ENCODE results near the gene ZNF490.
A peak's percentile ranks its signal among the peaks of the same experiment; 100 is the strongest.
"Not testable (repeated sequence)": the region's sequence is repeated elsewhere in the genome, so short reads cannot be mapped to it uniquely, and the experiment has no call there.

Gene ZNF490

DNA sequence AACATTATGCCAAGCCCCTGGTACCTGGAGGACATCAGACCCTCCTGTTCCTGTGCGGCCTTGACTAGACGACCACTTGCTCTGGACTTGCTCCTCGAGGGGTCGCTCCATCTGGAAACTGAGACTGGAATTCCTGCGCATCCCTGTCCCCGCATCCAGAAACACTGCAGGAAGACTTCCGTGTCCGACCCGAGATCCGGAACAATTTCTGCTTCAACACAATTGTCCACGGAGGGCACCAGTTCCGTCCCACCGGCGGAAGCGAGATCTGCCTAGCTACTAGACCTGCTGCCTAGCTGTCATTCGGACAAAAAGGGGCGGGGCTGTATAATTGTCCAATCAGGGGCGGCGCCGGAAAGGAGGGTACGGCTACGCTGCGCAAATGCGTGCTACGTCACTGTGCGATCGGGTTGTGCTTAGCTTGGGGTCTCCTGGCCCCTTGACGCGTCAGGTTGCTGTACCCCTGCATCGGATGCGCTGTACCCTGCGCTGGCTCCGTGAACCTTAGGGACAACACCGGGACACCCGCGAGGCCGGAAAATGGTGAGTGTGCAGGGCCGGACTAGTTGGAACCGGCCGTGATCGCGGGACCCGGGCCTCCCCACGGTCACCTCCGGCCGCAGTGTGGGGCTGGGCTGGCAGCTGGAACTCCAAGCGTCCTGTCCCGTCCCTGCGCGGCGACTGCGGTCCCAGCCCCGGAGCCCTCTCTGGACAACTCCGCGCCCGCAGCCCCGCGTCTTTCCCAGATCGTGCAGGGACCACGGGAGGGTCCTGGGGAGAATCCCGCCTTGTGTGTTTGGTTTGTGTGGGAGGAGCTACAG lies at the start of gene ZNF490, which contains the start of gene ZNF791:
ZNF490 (minus strand) TSS at position 274 of the 821 bp plus-strand sequence; CDS start at position 141, 133 bp downstream.
ZNF791 (plus strand) TSS at position 381 of the 821 bp plus-strand sequence; CDS start at position 541, 160 bp downstream.
- Mint-ChIP-seq H3K27ac (peak within 1 kb of the TSS; percentile 97), H3K27me3 (no peaks in the 10 kb centered on the region), H3K9me3 (no peaks in the 10 kb centered on the region), H3K36me3 (ENCODE audit: low read depth) (peaks cover 57% of the 10 kb centered on the region), H3K4me3 (peak within 1 kb of the TSS; percentile 98), H3K4me1 (ENCODE audit: low read depth) (peaks cover 39% of the 10 kb centered on the region)
- intact Hi-C loops (cut with micrococcal nuclease), result loop anchor here (5.0 kb wide), 2 partner anchors 48 to 57 kb away; partner anchors contain the start of genes MAN2B1 and WDR83

DNA sequence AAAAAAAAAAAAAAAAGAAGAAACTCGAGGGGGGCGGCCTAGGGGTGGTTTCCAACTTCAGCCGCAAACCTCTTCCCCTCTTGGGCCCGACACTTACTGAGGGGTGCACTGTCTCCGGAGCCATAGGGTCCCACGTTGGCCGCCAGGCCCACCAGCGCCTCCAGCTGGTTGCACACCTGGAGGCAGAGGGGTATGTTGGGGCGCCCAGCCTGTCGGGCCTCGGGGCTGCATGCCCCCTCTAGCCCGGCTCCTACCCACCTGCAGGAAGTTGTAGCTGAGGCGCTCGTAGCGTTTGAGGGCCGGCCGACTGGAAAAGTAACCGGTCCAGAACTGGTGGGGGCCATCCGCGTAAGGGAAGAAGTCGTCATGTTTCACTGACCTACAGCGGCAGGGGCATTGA lies 47.4 kb upstream of the ZNF490 start:
- Mint-ChIP-seq H3K4me3 (no peak overlapping the region), H3K4me1 (ENCODE audit: low read depth) (peaks cover 21% of the 10 kb centered on the region), H3K9me3 (no peaks in the 10 kb centered on the region), H3K27me3 (no peaks in the 10 kb centered on the region), H3K36me3 (ENCODE audit: low read depth) (peaks cover 98% of the 10 kb centered on the region), H3K27ac (no peak overlapping the region)
- intact Hi-C loops (cut with micrococcal nuclease), result no loop called here

DNA sequence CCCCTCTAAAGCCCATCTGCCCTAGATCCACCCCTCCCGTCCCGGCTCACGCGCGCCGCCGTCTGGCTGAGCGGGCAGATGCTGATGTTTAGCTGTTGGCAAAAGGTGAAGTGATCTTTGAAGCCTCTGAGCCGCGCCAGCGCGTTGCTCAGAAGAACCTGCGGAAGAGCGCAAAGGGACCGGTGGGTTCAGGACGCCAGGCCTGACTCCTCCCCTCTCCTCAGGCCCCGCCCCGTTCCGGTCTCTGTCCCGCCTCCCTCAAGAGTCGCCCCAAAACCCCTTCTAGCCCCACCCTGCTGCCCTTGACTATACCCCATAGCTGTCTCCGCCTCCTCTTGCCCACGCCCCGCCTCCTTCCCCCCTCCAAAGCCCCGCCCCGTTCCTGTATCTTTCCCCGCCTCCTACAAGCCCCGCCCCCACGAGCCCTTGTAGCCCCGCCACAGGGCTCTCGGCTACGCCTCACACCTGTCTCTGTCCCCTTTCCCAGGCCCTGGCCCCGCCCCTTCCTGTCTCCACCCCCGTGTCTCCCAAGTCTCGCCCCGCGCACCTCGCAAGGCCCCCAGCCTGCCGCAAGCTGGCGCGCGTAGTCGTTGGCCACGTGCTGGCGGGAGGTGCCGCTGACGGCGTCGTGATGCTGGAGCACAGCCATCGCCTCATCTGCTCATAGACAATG lies 46.4 kb upstream of the ZNF490 start:
- Mint-ChIP-seq H3K27me3 (no peaks in the 10 kb centered on the region), H3K9me3 (no peaks in the 10 kb centered on the region), H3K4me1 (ENCODE audit: low read depth) (peaks cover 19% of the 10 kb centered on the region), H3K36me3 (ENCODE audit: low read depth) (peaks cover 98% of the 10 kb centered on the region), H3K27ac (no peak overlapping the region), H3K4me3 (no peak overlapping the region)
- intact Hi-C loops (cut with micrococcal nuclease), result no loop called here

DNA sequence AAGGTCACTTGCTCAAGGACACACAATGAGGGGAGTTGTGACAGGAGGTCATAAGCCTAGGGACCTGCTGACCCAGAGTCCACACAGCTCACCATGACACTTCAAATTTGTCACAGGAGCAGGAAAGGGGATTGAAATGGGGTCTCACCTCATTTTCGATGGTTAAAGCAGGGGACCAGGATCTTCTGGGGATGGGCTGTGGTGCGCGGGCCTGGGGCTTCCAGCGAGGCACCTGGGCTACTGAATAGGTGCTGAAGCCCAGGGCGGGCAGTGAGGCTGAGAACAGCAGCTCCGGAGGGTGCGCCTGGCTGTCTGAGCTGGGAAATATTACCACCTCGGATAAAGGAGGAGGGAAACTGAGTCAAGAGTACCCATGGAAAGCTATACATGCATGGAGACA lies 44.9 kb upstream of the ZNF490 start:
- peaks cover 98% of the 10 kb centered on the region for H3K36me3 Mint-ChIP-seq (ENCODE audit: low read depth)
- H3K27ac Mint-ChIP-seq, result no peak overlapping the region
- peaks cover 19% of the 10 kb centered on the region for H3K4me1 Mint-ChIP-seq (ENCODE audit: low read depth)
- no peak overlapping the region for H3K4me3 Mint-ChIP-seq
- intact Hi-C loops (cut with micrococcal nuclease), result no loop called here
- H3K27me3 Mint-ChIP-seq, result no peaks in the 10 kb centered on the region
- H3K9me3 Mint-ChIP-seq, result no peaks in the 10 kb centered on the region

DNA sequence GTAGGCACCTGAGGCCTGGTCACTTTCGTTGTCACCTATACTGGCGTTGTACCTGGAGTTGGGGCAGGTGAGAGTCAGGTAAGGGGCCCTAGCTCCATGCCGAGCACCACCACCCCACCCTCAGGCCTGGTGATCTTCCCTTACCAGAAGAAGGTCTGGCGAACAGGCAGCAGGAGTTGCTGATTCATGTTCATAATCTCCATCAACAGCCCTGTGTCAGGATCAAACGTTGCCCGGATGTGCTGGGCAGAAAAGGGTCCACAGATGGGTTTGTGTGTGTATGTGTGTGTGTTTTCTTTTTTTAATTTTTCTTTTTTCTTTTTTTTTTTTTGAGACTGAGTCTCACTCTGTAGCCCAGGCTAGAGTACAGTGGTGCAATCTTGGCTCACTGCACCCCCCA lies 41.6 kb upstream of the ZNF490 start:
- Mint-ChIP-seq H3K27me3 (no peaks in the 10 kb centered on the region), H3K4me3 (no peak overlapping the region), H3K36me3 (ENCODE audit: low read depth) (peaks cover 98% of the 10 kb centered on the region), H3K4me1 (ENCODE audit: low read depth) (peaks cover 42% of the 10 kb centered on the region), H3K9me3 (no peaks in the 10 kb centered on the region), H3K27ac (no peak overlapping the region)
- intact Hi-C loops (cut with micrococcal nuclease), result no loop called here

DNA sequence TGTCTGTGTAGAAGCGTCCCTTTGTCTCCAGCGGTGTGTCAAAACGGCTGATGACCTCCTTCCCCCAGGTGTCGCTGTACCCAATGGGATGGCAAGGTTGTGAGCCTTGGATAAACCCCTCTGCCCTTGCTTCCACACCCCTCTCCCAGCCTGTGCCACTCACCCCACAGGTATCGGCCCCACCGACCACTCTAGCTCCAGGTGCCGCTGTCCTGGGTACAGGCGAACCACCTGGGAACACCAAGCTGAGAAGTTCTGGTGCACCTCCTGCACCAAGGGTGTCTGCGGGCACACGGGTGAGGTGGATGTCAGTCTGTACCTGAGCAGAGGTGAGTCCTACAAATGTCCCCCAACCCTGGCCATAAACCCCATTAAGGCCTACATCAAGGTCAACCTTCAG lies 39.3 kb upstream of the ZNF490 start:
- H3K9me3 Mint-ChIP-seq, result no peaks in the 10 kb centered on the region
- intact Hi-C loops (cut with micrococcal nuclease), result no loop called here
- H3K27ac Mint-ChIP-seq, result no peak overlapping the region
- H3K4me3 Mint-ChIP-seq, result no peak overlapping the region
- no peaks in the 10 kb centered on the region for H3K27me3 Mint-ChIP-seq
- peaks cover 98% of the 10 kb centered on the region for H3K36me3 Mint-ChIP-seq (ENCODE audit: low read depth)
- peaks cover 37% of the 10 kb centered on the region for H3K4me1 Mint-ChIP-seq (ENCODE audit: low read depth)

DNA sequence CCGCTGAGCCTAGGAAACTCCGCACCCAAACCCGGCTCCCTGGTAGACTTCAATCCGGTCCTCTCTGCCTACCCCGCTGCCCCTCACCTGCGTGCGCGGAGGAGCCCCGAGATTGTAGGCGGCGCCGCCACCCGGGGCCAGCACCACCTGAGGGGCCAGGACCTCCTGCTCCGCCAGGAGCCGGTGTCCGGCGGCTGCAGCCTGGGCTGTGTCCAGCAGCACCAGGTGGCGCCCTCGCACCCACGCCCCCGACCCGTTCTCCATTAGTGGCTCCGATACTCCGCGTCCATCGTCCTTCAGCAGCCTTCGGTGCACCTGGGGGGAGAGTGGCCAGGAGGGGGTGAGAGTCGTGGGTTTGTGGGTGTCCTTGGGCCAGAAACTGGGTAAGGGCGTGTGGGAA lies 37.5 kb upstream of the ZNF490 start:
- no peaks in the 10 kb centered on the region for H3K27me3 Mint-ChIP-seq
- intact Hi-C loops (cut with micrococcal nuclease), result no loop called here
- H3K4me1 Mint-ChIP-seq (ENCODE audit: low read depth), result peaks cover 32% of the 10 kb centered on the region
- no peak overlapping the region for H3K4me3 Mint-ChIP-seq
- H3K36me3 Mint-ChIP-seq (ENCODE audit: low read depth), result peaks cover 100% of the 10 kb centered on the region
- peak overlapping the region; percentile 62 for H3K27ac Mint-ChIP-seq
- no peaks in the 10 kb centered on the region for H3K9me3 Mint-ChIP-seq

DNA sequence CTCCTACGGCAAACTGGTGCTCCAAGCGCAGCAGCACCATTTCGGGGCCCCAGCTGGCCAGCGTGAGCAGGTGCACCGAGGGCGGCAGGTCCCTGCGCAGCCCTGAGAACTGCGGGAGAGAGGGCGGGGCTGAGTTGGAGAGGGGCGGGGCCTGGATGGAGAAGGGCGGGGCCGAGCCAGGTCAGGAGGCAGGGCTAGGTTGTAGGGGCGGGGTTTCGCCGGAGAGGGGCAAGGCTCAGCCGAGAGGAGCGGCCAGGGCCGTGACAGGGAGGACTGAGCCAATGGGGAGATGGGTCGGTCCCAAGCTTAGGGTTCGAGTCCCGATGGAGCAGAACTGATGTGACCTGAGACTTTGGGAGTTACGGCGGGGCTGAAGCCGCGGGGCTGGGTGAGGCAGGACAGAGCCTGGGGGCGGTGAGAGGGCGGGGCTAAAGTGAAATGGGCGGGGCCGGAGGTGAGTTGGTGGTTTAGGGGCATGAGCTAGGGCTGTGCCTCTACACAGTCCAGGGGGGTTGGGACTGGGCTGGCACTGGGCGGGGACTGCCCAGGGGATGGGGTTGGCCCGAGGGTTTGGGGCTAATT lies 37.0 kb upstream of the ZNF490 start:
- intact Hi-C loops (cut with micrococcal nuclease), result no loop called here
- Mint-ChIP-seq H3K9me3 (no peaks in the 10 kb centered on the region), H3K27me3 (no peaks in the 10 kb centered on the region), H3K36me3 (ENCODE audit: low read depth) (peaks cover 100% of the 10 kb centered on the region), H3K4me1 (ENCODE audit: low read depth) (peaks cover 32% of the 10 kb centered on the region), H3K27ac (peak overlapping the region; percentile 62), H3K4me3 (no peak overlapping the region)

DNA sequence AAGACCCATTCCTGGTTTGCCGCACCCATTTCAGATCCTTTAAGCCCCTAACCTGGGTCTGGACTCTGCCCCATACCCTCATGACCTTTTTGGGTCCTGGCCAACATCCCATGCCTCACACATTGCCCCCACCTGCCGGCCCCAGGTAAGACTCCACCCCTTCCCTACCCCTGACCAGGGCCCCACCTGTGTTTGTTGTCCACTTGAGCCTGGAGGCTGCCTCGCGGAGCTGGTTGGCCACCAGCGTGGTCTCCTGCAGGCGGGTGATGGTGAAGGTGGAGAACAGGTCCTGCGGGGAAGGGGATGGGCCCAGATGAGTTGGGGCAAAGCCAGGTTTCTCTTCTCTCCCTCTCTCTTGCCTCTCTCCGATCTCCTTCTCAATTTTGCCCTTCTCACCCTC lies 36.4 kb upstream of the ZNF490 start:
- H3K4me1 Mint-ChIP-seq (ENCODE audit: low read depth), result peaks cover 32% of the 10 kb centered on the region
- peak overlapping the region; percentile 62 for H3K27ac Mint-ChIP-seq
- no peak overlapping the region for H3K4me3 Mint-ChIP-seq
- H3K9me3 Mint-ChIP-seq, result no peaks in the 10 kb centered on the region
- H3K27me3 Mint-ChIP-seq, result no peaks in the 10 kb centered on the region
- intact Hi-C loops (cut with micrococcal nuclease), result no loop called here
- H3K36me3 Mint-ChIP-seq (ENCODE audit: low read depth), result peaks cover 100% of the 10 kb centered on the region

DNA sequence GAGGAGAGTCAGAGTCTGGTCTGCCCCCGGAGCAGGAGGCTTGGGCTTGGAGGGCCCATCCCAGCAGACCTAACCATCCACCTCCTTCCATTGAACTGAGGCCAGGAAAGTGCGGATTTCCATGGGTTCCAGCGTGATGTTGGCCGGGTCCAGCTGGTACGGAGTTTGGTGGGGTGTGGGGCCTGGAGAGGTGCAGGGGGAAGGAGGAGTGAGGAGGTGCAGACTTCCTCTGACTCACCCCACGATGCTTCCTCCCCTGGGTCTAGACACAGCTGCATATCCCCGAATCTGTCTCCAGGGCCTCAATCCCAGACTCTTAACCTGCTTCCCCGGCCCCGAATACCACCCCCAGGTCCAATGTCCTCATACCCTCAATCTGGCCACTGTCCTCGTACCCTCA lies 35.9 kb upstream of the ZNF490 start:
- no peak overlapping the region for H3K4me3 Mint-ChIP-seq
- H3K36me3 Mint-ChIP-seq (ENCODE audit: low read depth), result peaks cover 95% of the 10 kb centered on the region
- no peaks in the 10 kb centered on the region for H3K27me3 Mint-ChIP-seq
- intact Hi-C loops (cut with micrococcal nuclease), result no loop called here
- peak overlapping the region; percentile 62 for H3K27ac Mint-ChIP-seq
- no peaks in the 10 kb centered on the region for H3K9me3 Mint-ChIP-seq
- peaks cover 32% of the 10 kb centered on the region for H3K4me1 Mint-ChIP-seq (ENCODE audit: low read depth)

DNA sequence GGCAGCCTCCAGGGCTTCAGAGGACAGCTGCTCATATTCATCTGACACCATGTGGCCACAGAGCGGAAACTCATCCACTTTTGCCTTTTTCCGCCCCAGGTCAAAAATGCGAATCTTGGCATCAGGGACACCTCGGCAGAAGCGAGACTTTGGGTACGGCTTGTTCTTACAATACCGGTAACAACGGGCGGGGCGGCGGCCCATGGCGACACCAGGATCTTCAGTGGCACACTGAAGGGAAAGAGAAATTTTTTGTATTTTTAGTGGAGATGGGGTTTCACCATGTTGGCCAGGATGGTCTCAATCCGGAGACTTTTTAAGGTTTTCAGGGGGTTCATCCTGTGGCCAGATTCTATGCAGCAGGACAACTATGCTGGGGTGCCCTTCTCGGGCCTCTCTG lies 33.1 kb upstream of the ZNF490 start:
- not testable (repeated sequence) for H3K4me3 Mint-ChIP-seq

DNA sequence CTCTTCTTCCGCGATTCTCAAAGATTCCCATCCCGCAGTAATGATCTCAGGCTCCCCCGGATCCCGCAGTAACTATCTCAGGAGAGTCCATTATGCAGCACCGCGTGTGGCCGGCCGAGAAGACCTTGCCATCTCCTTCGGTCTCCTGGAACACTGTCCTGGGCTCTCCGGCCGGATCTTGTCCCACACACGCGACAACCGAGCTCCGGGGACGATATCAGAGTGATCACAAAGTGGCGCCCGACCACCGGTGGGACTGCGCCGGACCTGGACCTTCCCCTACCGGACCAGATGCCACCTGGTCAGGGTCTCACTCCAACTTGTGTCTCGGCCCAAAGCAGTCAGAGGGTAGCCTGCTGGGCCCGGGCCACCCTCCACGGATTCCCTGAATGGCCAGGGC lies 31.9 kb upstream of the ZNF490 start:
- no peaks in the 10 kb centered on the region for H3K9me3 Mint-ChIP-seq
- intact Hi-C loops (cut with micrococcal nuclease), result no loop called here
- peaks cover 19% of the 10 kb centered on the region for H3K4me1 Mint-ChIP-seq (ENCODE audit: low read depth)
- no peak overlapping the region for H3K27ac Mint-ChIP-seq
- no peaks in the 10 kb centered on the region for H3K27me3 Mint-ChIP-seq
- H3K36me3 Mint-ChIP-seq (ENCODE audit: low read depth), result peaks cover 79% of the 10 kb centered on the region
- H3K4me3 Mint-ChIP-seq, result no peak overlapping the region

More for the DNA sequence above, 33.1 kb upstream of the ZNF490 start:
- H3K4me1 Mint-ChIP-seq (ENCODE audit: low read depth), result peaks cover 29% of the 10 kb centered on the region
- H3K27ac Mint-ChIP-seq; intact Hi-C loops (cut with micrococcal nuclease); H3K27me3 Mint-ChIP-seq; H3K9me3 Mint-ChIP-seq: not testable (repeated sequence)
- peaks cover 79% of the 10 kb centered on the region for H3K36me3 Mint-ChIP-seq (ENCODE audit: low read depth)

DNA sequence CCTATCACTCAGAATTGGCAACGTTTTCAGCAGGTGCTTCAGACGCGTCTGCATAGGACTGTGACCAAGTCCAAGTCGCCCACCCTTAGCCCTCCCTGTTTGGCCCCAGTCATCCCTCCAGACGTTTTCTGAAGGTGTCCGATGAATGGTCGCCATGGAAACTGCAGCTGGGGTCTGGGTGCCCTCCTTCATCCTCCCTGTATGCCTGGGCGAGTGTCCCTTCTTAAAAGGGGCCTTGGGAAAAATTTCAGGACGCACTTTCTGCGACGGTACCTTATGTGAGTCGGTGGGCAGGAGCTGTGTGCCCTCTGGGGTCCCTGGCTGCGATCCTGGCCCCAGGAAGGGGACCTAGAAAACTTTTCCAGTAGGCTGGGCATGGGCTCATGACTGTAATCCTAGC lies 30.8 kb upstream of the ZNF490 start:
- intact Hi-C loops (cut with micrococcal nuclease), result no loop called here
- H3K27ac Mint-ChIP-seq, result no peak overlapping the region

More for the DNA sequence above, 30.8 kb upstream of the ZNF490 start:
- no peaks in the 10 kb centered on the region for H3K9me3 Mint-ChIP-seq
- H3K4me1 Mint-ChIP-seq (ENCODE audit: low read depth), result peaks cover 10% of the 10 kb centered on the region
- peaks cover 79% of the 10 kb centered on the region for H3K36me3 Mint-ChIP-seq (ENCODE audit: low read depth)
- H3K4me3 Mint-ChIP-seq, result no peak overlapping the region
- H3K27me3 Mint-ChIP-seq, result no peaks in the 10 kb centered on the region
